ENCODE measurements around the gene SSU72.
A peak's percentile ranks its signal among the peaks of the same experiment; 100 is the strongest.

Gene SSU72

GRCh38 chr1:1556505-1556904 is 18.2 kb downstream of the SSU72 start:
- Histone ChIP-seq H3K4me3 (replicated peaks; ENCODE audit: insufficient read depth, low read length) (no peak overlapping the region), H3K27me3 (ENCODE audit: insufficient read depth, poor library complexity, severe bottlenecking) (no peaks in the 10 kb centered on the region), H3K27ac (replicated peaks) (no peak overlapping the region)
- no peak for DNase-seq (ENCODE audit: low read depth in 1 of 2, low spot score in 1 of 2)
- peak; percentile 15; the same call in 1 of the 2 replicates for TF ChIP-seq POLR2AphosphoS5 (IDR thresholded peaks at IDR 0.05; ENCODE audit: low read depth)
- no peak for TF ChIP-seq REST (IDR thresholded peaks at IDR 0.05; ENCODE audit: insufficient replicate concordance, low read depth)
- no peak for TF ChIP-seq GABPA (IDR thresholded peaks at IDR 0.05; ENCODE audit: low read depth)
- TF ChIP-seq SPI1 (IDR thresholded peaks at IDR 0.05; ENCODE audit: borderline replicate concordance, low read depth) = no peak
- TF ChIP-seq CTCF (IDR thresholded peaks at IDR 0.05; ENCODE audit: insufficient read depth, low read length) = no peak

- Histone ChIP-seq H3K27ac (replicated peaks) (no peak overlapping the region), H3K4me3 (replicated peaks; ENCODE audit: insufficient read depth, low read length) (no peak overlapping the region), H3K27me3 (ENCODE audit: insufficient read depth, poor library complexity, severe bottlenecking) (no peaks in the 10 kb centered on the region)
- no peak for DNase-seq (ENCODE audit: low read depth in 1 of 2, low spot score in 1 of 2)
- TF ChIP-seq GABPA (IDR thresholded peaks at IDR 0.05; ENCODE audit: low read depth) (no peak), POLR2AphosphoS5 (IDR thresholded peaks at IDR 0.05; ENCODE audit: low read depth) (peak; percentile 11; the same call in 1 of the 2 replicates), SPI1 (IDR thresholded peaks at IDR 0.05; ENCODE audit: borderline replicate concordance, low read depth) (no peak), REST (IDR thresholded peaks at IDR 0.05; ENCODE audit: insufficient replicate concordance, low read depth) (no peak), CTCF (IDR thresholded peaks at IDR 0.05; ENCODE audit: insufficient read depth, low read length) (no peak)
Measured at GRCh38 chr1:1554926-1555915, 19.4 kb downstream of the SSU72 start.

GRCh38 chr1:1554550-1554925 is 20.1 kb downstream of the SSU72 start:
- no peak overlapping the region for H3K27ac ChIP-seq (replicated peaks)
- H3K27me3 ChIP-seq (ENCODE audit: insufficient read depth, poor library complexity, severe bottlenecking) = no peaks in the 10 kb centered on the region
- DNase-seq (ENCODE audit: low read depth in 1 of 2, low spot score in 1 of 2) = no peak
- peak; percentile 42 for TF ChIP-seq POLR2AphosphoS5 (IDR thresholded peaks at IDR 0.05; ENCODE audit: low read depth)
- TF ChIP-seq SPI1 (IDR thresholded peaks at IDR 0.05; ENCODE audit: borderline replicate concordance, low read depth) = no peak
- H3K4me3 ChIP-seq (replicated peaks; ENCODE audit: insufficient read depth, low read length) = no peak overlapping the region

- Histone ChIP-seq H3K27me3 (ENCODE audit: insufficient read depth, poor library complexity, severe bottlenecking) (no peaks in the 10 kb centered on the region), H3K27ac (replicated peaks) (no peak overlapping the region), H3K4me3 (replicated peaks; ENCODE audit: insufficient read depth, low read length) (no peak overlapping the region)
- DNase-seq (ENCODE audit: low read depth in 1 of 2, low spot score in 1 of 2) = no peak
- no peak for TF ChIP-seq POLR2AphosphoS5 (IDR thresholded peaks at IDR 0.05; ENCODE audit: low read depth)
Measured at GRCh38 chr1:1553821-1554494, 20.7 kb downstream of the SSU72 start.
